ENCODE results near the gene IL18.
"Not testable (repeated sequence)": the region's sequence is repeated elsewhere in the genome, so short reads cannot be mapped to it uniquely, and the experiment has no call there.

IL18 gene

GRCh38 chr11:112121981-112122615 lies 41.8 kb downstream of the IL18 start:
- DNase-seq (ENCODE audit: low read depth in 4 of 4, low spot score in 1 of 4) = no peak

DNA sequence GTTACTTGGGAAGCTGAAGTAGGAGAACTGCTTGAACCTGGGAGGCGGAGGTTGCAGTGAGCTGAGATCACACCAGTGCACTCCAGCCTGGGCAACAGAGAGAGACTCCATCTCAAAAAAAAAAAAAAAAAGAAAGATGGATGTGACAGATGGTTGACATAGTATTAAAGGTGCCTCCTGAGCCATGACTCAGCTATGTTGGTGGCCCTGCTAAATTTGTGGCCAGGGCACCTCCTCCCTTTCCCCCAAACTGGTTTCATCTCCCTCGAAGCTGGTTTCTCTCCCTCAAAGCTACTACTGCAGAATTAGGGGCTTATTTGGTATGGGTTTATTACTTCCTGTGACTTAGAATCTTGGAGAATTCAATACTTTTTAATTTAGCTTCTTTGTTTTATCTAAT lies 45.7 kb downstream of the IL18 start:
- DNase-seq (ENCODE audit: low read depth in 4 of 4, low spot score in 1 of 4) = no peak

- DNase-seq (ENCODE audit: low read depth in 4 of 4, low spot score in 1 of 4) = no peak
Observed at GRCh38 chr11:112115386-112115785, 48.5 kb downstream of the IL18 start.

DNA sequence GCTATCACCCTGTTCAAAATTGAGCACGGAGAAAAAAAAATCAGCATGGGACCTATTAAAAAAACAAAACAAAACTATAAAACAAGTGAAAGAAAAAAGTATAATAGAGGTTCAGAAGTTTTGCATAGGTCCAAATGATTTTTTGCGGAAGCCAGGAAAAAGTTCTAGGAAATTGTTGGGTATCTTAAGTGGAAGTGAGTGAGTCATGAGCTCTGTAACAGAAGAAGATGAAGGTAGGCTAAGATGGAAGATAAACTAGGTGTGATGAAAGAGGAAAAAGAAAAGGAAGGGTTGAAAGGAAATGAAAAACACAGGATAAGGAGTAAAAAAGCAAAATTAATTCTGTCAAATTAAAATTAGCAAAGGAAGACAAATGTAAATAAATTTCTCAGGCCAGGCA lies 49.4 kb downstream of the IL18 start:
- DNase-seq (ENCODE audit: low read depth in 4 of 4, low spot score in 1 of 4) = no peak

DNA sequence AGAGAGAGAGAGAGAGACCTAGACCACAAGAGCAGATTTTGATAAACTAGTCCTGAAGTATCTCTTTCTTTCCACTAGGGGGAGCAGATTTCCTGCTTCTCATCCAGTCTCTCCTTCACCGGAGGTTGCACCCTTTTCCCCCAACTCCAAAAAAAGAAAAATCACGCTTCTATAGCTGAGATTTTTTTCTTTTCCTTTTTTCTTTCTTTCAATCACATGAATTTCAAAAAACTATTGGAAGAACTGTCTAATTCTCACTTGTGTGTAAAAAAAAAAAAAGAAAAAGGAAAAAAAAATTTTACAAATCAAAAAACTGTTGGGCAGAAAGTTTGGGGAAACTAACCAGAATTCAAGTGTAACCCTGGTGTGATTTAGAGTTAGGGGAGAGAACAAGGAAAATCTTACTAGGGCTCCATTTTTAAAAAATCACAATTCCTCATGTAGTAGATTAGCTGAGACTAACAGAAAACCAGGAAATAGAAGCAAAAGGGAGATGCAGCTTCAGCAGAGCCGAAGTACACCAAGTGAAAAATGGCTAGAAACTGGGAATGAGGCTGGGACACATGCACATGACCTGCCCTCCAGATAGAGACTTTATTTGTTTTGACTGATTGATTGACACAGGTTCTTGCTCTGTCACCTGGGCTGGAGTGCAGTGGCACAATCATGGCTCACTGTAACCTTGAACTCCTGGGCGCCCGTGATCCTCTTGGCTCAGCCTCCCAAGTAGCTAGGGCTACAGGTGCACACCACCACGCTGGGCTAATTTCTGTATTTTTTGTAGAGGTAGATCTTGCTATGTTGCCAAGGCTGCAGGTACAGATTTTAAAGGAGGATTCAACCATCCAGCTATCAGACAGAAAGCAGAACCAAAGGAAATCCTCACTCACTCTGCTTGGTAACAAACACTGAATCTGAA lies 50.1 kb downstream of the IL18 start:
- DNase-seq (ENCODE audit: low read depth in 4 of 4, low spot score in 1 of 4) = no peak

DNA sequence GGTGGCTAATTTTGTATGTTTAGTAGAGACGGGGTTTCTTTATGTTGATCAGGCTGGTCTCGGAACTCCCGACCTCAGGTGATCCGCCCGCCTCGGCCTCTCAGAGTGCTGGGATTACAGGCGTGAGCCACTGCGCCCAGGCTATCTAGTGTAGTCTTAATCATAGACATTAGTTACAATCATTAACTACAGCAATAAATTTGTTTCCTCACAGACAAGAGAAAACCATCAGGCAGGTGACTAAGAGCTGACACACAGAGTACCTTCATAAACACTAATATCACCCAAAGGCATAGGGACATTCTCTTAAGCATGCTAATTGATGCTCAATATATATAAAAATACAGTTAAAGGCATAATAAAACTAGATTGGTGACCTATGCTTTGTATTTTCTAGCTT lies 57.8 kb downstream of the IL18 start:
- no peak for DNase-seq (ENCODE audit: low read depth in 4 of 4, low spot score in 1 of 4)

- DNase-seq (ENCODE audit: low read depth in 4 of 4, low spot score in 1 of 4) = no peak
Observed at GRCh38 chr11:112103446-112103845, 60.4 kb downstream of the IL18 start.

GRCh38 chr11:112100462-112100861 lies 63.4 kb downstream of the IL18 start:
- DNase-seq (ENCODE audit: low read depth in 4 of 4, low spot score in 1 of 4) = no peak

DNA sequence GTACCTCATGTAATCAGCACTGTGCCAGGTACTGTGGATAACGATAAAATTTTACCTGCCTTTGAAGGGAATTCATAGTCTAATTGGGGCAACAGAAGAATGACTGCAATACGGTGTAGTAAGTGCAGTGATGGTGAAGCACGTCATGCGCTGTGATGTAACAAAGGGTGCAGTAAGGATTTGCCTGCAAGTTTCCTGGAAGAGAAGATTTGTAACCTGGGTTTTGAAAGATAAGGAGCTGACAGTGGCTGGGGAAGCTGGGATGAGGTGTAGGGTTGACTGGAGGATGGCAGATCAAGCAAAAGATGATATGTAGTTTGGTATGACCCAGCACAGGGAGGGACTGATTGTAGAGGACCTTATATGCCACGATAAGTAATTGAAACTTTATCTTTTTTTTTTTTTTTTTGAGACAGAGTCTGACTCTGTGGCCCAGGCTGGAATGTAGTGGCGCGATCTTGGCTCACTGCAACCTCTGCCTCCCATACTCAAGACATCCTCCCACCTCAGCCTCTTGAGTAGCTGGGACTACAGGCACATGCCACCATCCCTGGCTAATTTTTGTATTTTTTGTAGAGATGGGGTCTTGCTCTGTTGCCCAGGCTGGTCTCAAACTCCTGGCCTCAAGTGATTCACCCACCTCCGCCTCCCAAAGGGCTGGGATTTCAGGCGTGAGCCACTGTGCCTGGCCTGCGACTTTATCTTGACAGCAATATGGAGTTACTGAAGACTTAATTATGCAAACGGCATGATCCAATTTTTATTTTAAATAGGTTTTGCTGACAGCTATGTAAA lies 66.0 kb downstream of the IL18 start:
- no peak for DNase-seq (ENCODE audit: low read depth in 4 of 4, low spot score in 1 of 4)

DNA sequence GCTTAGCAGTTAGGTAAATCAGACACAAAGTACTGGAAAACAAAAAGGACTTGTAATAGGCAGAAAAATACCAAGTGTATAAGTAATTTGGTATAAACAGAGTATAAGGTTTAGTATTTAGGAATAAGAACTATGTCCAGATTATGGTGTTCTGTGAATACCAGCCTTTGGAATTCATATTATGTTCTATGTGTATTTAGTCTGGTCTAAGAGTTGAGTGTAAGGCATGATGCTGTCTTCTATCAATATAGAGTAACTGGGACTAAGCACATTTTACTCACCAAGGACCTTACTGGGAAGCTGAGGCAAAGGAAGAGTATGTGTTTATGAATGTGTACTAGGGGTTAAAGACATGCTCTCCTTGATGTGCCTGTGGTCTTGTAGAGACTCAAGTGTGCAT lies 67.7 kb downstream of the IL18 start:
- DNase-seq (ENCODE audit: low read depth in 4 of 4, low spot score in 1 of 4) = no peak

GRCh38 chr11:112095302-112095701 lies 68.6 kb downstream of the IL18 start:
- DNase-seq (ENCODE audit: low read depth in 4 of 4, low spot score in 1 of 4) = not testable (repeated sequence)
